ENCODE data around the gene VEZF1.
"Not testable (repeated sequence)": the region's sequence is repeated elsewhere in the genome, so short reads cannot be mapped to it uniquely, and the experiment has no call there.

The VEZF1 gene

GRCh38 chr17:57972151-57972550 lies 15.9 kb downstream of the VEZF1 start:
- DNase-seq: no peak

DNA sequence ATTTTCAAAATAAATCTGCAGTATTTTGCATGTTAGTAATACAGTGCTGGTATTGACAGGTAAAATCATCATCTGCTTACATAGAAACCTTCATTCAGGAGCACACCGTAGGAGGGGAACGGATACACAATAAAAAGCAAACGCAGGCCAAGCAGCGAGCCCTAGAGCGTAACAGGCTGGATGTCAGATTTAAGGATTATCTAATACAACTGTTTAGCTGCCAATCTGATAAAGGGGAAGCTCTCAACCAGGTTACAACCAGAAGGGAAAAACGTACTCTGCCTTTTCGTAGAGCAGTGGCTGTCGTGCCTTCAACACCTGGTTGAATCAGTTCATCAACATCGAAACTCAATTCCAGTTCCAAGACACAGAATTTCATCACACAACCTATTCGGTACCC lies 16.5 kb downstream of the VEZF1 start:
- no peak for DNase-seq

- peak; percentile 47 for DNase-seq
Measured at GRCh38 chr17:57970710-57971109, 17.3 kb downstream of the VEZF1 start.

DNA sequence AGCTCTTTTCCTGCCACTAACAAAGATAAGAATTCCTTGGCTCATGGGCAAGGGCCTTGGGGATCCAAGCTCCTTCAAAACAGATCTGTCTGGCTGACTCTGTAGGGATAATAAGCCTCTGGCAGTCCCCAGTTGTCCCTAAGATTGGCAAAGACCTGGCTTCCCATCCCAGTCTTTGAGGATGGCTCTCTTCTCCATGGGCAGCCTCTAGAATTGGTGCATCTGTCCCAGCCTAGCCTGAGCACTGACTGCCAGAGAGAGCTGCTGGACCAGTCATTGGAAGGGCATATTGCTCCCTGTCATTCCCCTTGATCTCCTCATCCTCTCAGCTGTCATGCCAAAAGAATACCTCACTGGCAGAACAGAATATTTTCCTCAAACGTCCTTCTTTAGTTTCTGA lies 19.6 kb downstream of the VEZF1 start:
- no peak for DNase-seq

GRCh38 chr17:57966875-57967274 lies 21.2 kb downstream of the VEZF1 start:
- no peak for DNase-seq

- DNase-seq: no peak
Measured at GRCh38 chr17:57966246-57966645, 21.8 kb downstream of the VEZF1 start.

- no peak for DNase-seq
Measured at GRCh38 chr17:57965521-57966160, 22.4 kb downstream of the VEZF1 start.

DNA sequence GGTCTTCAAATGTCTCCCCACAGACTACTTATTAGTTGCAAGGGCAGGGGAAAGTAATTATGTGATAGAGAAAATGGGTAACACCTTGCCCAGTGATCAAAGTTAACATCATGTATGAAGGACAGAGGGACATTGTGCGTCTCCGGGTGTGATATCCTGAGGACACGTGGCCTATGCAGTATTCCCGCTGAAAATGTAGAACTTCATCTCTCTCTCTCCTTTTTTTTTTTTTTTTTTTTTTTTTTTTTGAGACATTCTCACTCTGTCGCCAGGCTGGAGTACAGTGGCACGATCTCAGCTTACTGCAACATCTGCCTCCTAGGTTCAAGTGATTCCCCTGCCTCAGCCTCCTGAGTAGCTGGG lies 24.9 kb downstream of the VEZF1 start:
- DNase-seq: no peak

DNA sequence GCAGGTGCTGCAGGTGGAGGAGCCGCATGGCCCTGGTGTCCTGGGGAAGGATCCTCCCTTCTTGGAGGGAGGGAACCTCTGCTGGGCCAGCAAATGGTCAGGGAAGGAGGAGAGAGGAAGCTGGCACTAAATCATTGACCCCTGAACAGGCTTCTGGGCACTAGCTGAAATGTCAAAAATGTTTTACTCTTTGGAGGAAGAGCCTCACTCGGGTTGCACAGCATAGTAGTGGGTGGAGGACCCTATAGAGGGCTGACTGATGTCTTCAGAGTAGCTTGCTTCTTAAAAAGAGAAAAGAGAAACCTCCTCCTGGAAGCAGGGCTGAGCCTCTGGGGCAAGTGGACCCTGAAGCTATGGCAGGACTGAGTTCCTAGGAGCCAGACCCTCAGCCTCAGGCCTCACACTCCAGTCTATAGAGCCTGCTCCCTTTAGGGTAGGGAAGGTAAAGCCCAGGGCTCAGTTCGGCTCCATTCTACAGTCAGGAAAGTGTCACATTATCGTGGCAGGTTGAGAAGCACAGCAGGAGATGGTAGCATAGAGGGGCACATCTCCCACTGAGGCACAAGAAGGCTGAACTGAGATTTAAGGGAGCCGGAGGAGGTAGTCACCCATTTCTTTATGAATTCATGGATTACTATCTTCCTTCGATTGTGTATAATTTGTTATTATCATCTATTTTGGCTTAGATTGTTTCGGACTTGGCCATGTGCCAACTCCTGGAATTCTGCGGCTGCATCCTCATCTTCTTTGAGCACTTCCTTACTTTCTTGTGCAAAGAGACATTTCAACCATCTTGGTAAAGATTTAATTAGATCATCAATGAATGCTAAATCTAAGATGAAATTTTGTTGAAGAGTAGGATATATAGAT lies 25.5 kb downstream of the VEZF1 start:
- DNase-seq: no peak

GRCh38 chr17:57959929-57960328 lies 28.1 kb downstream of the VEZF1 start:
- DNase-seq: no peak

- not testable (repeated sequence) for DNase-seq
Measured at GRCh38 chr17:57958391-57958790, 29.7 kb downstream of the VEZF1 start.

GRCh38 chr17:57957886-57958285 lies 30.2 kb downstream of the VEZF1 start:
- DNase-seq: no peak

DNA sequence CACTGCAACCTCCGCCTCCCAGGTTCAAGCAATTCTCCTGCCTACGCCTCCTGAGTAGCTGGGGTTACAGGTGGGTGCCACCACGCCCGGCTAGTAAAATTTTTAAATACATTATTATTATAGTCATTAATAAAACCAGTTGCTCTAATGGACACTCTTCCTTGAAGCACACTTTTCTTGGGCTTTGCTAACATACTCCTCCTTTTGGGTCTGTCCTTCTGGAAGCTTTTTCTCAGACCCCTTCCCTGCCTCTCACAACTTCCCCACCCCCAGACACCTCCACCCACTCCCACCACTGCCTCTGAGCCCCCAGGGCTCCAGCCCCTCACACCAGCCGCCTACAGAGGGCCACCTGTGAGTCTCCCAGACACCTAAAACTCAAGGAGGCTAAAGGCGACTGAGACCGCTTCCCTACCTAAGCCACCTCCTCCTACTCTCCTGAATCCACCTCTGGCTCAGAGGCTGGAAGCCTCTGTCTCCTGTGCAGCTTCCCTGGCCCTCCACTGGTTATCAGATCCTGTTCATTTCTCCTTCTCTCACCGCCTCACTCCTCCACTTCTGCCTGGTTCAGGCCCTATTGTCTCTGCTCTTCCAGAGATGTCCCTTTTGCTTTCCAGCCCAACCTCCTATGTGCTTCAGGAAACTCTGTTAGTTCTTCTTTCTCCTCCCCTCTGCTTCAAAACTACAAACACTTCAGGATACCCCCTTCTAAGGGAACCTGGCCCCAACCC lies 30.8 kb downstream of the VEZF1 start:
- DNase-seq: no peak

DNA sequence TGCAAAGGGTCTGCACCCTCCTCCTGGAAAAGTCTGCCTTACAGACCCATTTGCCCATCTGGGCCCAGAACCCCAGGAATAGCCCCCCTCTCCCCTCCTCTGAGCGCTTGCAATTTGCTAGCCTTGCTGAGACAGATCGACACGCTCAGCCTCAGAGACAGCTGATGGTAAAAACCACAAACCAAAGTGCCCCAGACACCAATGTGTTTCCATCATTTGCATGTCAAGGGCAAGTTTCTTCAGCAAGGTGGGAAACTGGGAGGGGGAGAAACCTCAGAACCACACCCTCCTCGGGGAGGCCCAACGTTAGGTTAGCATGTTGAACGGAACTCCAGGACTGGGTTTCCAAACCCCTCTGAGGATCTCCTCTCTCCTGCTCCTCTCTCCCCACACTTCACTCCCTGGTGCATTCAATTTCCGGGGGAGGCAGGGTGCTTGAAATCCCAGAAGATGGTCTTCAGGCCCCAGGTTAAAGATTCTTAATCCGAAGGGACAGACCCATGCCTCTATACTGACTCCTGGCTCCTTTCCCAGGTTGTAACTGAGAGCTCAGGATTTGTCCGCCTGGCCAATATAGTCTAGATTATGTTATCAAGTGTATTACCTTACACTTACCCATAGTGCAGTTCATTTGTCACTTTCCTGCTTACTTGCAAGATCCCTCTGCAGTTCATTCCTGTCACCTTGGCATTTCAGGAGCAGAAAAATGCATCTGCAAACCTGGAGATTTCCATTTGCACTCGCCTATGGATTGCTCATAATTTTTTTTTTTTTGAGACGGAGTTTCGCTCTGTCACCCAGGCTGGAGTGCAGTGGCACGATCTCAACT lies 31.5 kb downstream of the VEZF1 start:
- no peak for DNase-seq

DNA sequence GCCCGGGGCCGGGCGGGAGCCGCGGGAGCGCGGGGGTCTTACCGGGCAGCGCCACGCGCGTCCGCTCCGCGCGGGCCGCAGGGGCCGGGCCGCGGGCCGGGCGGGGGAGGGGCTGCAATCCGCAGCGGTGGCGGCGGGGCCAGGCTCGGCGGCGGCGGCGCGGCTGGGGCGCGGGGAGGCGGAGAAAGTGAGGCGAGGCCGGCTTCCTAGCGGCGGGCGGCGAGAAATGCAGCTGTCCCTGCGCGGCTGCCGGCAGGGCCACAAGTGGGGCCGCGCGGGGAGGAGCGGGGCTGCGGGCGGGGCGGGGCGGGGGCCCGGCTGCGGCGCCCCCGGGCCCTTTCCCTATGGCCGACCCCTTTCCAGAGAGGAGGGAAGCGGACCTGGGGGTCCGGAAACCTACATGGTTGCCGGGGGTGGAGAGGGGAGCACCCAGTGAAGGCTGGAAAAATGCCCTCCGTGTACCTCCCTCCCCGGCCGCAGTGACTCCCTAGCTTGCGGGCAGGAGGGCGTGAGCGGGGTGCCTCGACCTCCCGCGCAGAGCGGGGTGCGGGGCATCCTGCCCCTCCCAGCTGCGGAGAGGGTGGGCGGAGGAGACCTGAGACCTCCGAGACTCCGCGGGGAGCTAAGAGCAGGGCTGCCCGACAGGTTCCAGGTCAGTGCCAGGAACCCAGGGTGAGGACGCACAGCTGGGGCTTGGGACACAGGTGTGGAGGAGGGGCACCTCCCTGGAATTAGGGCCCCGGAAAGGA lies 32.7 kb downstream of the VEZF1 start, which contains the start of gene CUEDC1:
Gene CUEDC1, minus strand, starts transcription at position 230 of the 749 bp plus-strand sequence. CDS start 69,848 bp downstream, outside the sequence.
- DNase-seq: peak; percentile 84

GRCh38 chr17:57954397-57955182 lies 33.5 kb downstream of the VEZF1 start:
- peak; percentile 83 for DNase-seq

- no peak for DNase-seq
Measured at GRCh38 chr17:57953705-57954396, 34.2 kb downstream of the VEZF1 start.

- no peak for DNase-seq
Measured at GRCh38 chr17:57953219-57953618, 34.8 kb downstream of the VEZF1 start.

DNA sequence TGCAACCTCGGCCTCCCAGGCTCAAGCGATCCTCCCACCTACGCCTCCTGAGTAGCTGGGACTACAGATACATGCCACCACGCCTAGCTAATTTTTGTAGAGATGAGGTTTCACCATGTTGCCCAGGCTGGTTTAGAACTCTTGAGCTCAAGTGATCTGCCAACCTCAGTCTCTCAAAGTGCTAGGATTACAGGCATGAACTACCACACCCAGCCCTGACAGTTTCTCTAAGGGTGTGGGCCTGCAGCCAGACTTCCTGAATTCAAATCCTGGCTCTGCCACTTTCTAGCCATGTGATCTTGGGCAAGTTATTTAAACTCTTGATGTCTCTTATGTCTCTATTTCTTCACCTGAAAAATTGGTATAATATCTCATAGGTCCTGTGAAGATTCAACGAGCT lies 38.4 kb downstream of the VEZF1 start:
- DNase-seq: no peak
